ENCODE results near the gene KLK14.

Gene KLK14

DNA sequence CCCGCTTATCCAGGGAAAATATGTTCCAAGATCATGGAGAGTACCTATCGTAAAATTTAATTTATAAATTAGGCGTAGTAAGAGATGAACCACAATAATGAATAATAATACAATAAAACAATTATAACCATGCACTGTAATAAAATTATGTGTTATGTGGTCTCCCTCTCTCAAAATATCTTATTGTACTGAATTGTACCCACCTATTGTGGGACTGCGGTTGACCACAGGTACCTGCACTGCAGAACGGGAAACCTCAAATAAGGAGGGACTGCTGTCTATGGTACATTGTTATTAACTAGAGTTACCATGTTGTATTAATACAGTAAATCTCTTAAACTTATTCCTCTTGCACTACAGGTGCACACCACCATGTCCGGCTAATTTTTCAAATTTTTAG lies 42.5 kb downstream of the KLK14 start:
- no peak for DNase-seq (ENCODE audit: low read depth)

DNA sequence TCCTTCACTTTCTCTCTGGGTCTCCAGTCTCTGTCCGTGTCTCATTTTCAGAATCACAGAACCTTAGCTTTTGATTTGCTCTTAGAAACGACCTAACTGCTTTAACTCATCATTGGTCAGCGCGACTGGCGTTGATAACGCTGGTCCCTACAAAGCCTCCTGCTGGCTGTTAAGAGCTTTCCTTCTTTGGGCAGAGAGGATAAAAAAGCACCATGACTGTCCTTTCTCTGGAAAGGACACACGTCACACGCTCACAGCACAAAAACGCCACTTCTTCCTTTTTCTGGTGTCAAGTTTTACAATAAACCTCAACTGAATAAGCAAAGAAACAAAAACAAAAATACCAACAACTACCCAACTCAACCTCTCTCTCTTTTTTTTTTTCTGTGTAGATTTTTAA lies 46.2 kb downstream of the KLK14 start:
- DNase-seq (ENCODE audit: low read depth): no peak

DNA sequence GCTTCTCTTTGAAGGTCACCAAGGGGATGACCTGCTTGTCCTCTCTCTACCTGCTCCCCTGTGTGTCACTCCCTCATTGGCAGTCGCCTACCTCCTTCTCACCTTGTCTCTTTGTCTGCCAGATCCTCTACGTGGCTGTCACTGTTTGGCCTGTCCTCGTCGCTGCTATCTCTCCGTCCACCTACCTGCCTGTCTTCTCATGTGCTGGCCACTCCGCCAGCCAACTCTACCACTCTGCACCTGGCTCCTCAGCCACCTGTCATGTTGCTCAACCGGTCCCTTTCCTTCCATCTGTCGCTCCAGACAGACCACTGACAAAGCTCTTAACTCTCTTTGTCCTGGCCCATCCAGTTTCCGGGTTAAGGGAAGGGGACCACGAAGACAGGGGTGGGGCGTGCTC lies 48.0 kb downstream of the KLK14 start, which contains the start of gene KLK12:
Gene KLK12 (minus strand): TSS at position 299 of the 400 bp plus-strand sequence. CDS start 381 bp downstream, outside the sequence.
- no peak for DNase-seq (ENCODE audit: low read depth)

DNA sequence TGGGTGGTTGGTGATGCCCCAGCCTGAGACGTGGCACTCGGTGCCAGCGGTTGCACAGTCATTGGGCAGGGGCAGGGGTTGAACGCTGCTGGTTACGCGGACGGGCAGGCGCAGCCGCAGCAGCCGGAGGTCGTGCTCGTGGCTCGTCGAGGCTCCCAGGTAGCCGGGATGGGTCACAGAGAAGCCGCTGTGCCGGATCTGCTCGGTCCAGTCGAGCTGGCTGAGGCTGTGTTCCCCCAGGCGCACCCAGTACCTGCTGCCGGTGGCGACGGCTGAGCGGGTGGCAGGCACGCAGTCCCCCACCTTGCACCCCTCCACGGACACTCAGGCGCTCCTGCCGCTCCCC lies 50.8 kb downstream of the KLK14 start:
- no peak for DNase-seq (ENCODE audit: low read depth)

DNA sequence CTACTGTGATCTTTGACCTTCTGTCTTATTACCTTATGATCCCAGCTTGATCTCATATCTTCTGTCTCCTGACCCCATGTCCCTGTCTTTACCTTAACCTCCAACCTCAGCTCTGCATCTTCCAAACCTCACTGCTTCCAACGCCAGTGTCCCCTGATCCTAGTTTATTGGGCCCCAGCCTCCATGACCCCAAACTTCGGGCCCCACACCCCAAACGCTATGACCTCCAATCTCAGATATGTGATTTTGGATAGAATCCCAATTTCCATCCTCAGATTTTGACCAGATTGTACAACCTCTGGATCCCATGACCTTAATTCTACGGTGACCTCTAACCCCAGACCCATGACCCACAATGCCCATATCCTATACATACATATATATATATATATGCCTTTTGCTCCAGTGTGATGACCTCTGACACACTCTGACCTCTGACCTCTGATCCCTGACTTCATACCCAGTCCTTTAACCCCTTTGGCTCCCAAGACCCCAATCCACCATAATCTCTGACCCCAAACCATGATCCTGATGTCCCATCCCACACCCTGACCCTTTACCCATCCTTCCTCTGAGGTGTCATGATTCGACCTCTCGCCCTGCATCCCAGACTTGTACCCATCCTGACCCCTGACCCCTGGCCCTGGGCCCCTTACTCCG lies 51.3 kb downstream of the KLK14 start:
- no peak for DNase-seq (ENCODE audit: low read depth)

DNA sequence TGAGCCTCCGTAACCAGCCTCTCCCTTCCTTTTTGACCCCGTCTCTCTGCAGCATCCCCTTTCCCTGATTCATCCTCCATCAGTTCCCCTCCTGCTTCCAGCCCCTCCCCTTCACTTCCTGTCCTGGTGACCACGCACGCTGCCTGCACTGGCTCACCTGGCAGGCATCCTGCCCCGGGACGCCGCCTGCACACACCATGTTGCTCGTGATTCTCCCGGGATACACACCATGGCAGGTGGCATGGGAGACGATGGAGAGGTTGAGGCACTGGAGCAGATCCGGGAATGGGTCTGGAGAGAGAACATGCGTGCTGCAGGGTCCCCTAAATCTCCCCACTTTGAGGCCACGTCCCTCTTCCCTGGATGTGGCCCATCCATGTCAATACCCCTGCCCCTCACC lies 52.1 kb downstream of the KLK14 start:
- DNase-seq (ENCODE audit: low read depth): no peak

DNA sequence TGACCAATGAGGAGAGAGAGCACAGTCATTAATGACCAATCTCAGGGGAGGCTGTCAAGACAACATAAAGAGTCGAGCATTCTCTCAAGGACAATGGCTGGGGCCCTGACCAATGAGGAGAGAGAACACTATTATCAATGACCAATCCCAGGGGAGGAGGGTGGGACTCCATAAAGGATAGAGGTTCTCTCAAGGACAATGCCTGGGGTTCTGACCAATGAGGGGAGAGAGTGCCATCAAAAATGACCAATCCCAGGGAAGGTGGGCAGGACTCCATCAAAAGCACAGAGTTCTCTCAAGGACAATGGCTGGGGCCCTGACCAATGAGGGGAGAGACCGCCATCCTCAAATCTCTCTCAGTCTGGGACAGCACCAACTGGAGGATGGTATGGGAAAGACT lies 53.0 kb downstream of the KLK14 start:
- no peak for DNase-seq (ENCODE audit: low read depth)

All from HS-5 (cell line).